OCI-LY3 (cell line): ENCODE measurements around the gene MYO1G.
A peak's percentile ranks its signal among the peaks of the same experiment; 100 is the strongest.

ENCODE experiments used
- H2AFZ ChIP-seq: fragments of 200-600, 300-600 bp; shearing (Covaris generic); 2 replicates; pipeline ENCODE4 v1.6.0; 2014; ENCODE audit warnings: antibody characterized with exemption, low read depth, low read length
- H3K27ac ChIP-seq: fragments of 200-600, 300-600 bp; sonication (generic); 2 replicates; pipeline ENCODE4 v1.5.1; 2014; ENCODE audit warnings: mild to moderate bottlenecking, low read length, moderate library complexity, mixed read lengths
- H3K27me3 ChIP-seq: fragments of 200-600, 300-600 bp; sonication (generic); 2 replicates; pipeline ENCODE4 v1.6.1; 2014; ENCODE audit warnings: low read depth, low read length, mixed read lengths
- H3K36me3 ChIP-seq: fragments of 200-600, 300-600 bp; sonication (generic); replicated peaks from 2 replicates; pipeline ENCODE3; 2014; ENCODE audit warnings: low read depth, low read length, mixed read lengths
- H3K4me1 ChIP-seq: fragments of 300-600, 200-600 bp; sonication (generic); 2 replicates; pipeline ENCODE4 v1.6.1; 2014; ENCODE audit warnings: low read length, mixed read lengths
- H3K4me2 ChIP-seq: fragments of 200-600, 300-600 bp; sonication (generic); 2 replicates; pipeline ENCODE4 v1.6.1; 2014; ENCODE audit warnings: low read length, mixed read lengths
- H3K4me3 ChIP-seq: fragments of 300-600, 200-600 bp; sonication (generic); 2 replicates; pipeline ENCODE4 v1.5.1; 2014; ENCODE audit warnings: antibody characterized with exemption, mild to moderate bottlenecking, low read length, moderate library complexity
- H3K79me2 ChIP-seq: fragments of 300-600, 200-600 bp; shearing (Covaris generic); 2 replicates; pipeline ENCODE4 v1.6.1; 2014; ENCODE audit warnings: mild to moderate bottlenecking, low read length, mixed read lengths
- H3K9ac ChIP-seq: fragments of 300-600, 200-600 bp; shearing (Covaris generic); 2 replicates; pipeline ENCODE4 v1.6.0; 2014; ENCODE audit warnings: mild to moderate bottlenecking, low read length, moderate library complexity
- H3K9me3 ChIP-seq: fragments of 200-600, 300-600 bp; shearing (Covaris generic); 2 replicates; pipeline ENCODE4 v1.6.1; 2014; ENCODE audit warnings: low read length, mixed read lengths; ENCODE audit not compliant: insufficient read depth
- H4K20me1 ChIP-seq: fragments of 200-600, 300-600 bp; sonication (generic); 2 replicates; pipeline ENCODE4 v1.6.1; 2016; ENCODE audit warnings: low read length, mixed read lengths; ENCODE audit not compliant: insufficient read depth
- CTCF ChIP-seq: fragments of 200-600, 300-600 bp; sonication (generic); IDR thresholded peaks from 2 replicates; pipeline ENCODE4 v1.5.1; 2014; ENCODE audit warnings: antibody characterized with exemption, low read length, low read depth
- EZH2phosphoT487 ChIP-seq: fragments of 200-600 bp; shearing (Covaris generic); IDR thresholded peaks from 2 replicates; pipeline ENCODE4 v1.6.1; 2018; ENCODE audit warnings: antibody characterized with exemption, mixed run types, low read depth

Gene MYO1G

GRCh38 chr7:45001826-45002225 lies 23.0 kb upstream of the MYO1G start:
- H3K4me3 ChIP-seq, result peak overlapping the region; percentile 96
- TF ChIP-seq CTCF (no peak), EZH2phosphoT487 (no peak)
- 0 out of 2 replicates have a peak overlapping the region, but pooled peaks have one; percentile 71 for H3K9ac ChIP-seq

GRCh38 chr7:45001138-45001694 lies 22.4 kb upstream of the MYO1G start:
- H3K79me2 ChIP-seq, result peaks cover 37% of the 10 kb centered on the region
- H3K27ac ChIP-seq, result no peak overlapping the region
- H3K27me3 ChIP-seq, result no peaks in the 10 kb centered on the region
- H3K36me3 ChIP-seq, result no peaks in the 10 kb centered on the region
- H2AFZ ChIP-seq, result no peak overlapping the region
- no peak for TF ChIP-seq CTCF
- no peak for TF ChIP-seq EZH2phosphoT487
- H3K9ac ChIP-seq, result peak overlapping the region; percentile 71
- peak overlapping the region; percentile 80 for H3K4me2 ChIP-seq
- H3K4me3 ChIP-seq, result peak overlapping the region; percentile 96
- peaks cover 23% of the 10 kb centered on the region for H4K20me1 ChIP-seq
- no peaks in the 10 kb centered on the region for H3K9me3 ChIP-seq
- H3K4me1 ChIP-seq, result peaks cover 15% of the 10 kb centered on the region

More at GRCh38 chr7:45001826-45002225, 23.0 kb upstream of the MYO1G start:
- Histone ChIP-seq H2AFZ (no peak overlapping the region), H3K9me3 (no peaks in the 10 kb centered on the region), H3K4me1 (peaks cover 11% of the 10 kb centered on the region), H3K27me3 (no peaks in the 10 kb centered on the region), H3K27ac (no peak overlapping the region), H3K79me2 (peaks cover 37% of the 10 kb centered on the region), H4K20me1 (peaks cover 23% of the 10 kb centered on the region), H3K36me3 (no peaks in the 10 kb centered on the region), H3K4me2 (peak overlapping the region; percentile 80)

- Histone ChIP-seq H3K4me1 (peaks cover 23% of the 10 kb centered on the region), H3K9me3 (no peaks in the 10 kb centered on the region), H2AFZ (peak within 1 kb of the TSS; percentile 98), H4K20me1 (peaks cover 17% of the 10 kb centered on the region), H3K4me3 (peak within 1 kb of the TSS; percentile 96), H3K9ac (peak within 1 kb of the TSS; percentile 94), H3K79me2 (peaks cover 37% of the 10 kb centered on the region), H3K4me2 (peak within 1 kb of the TSS; percentile 93), H3K36me3 (no peaks in the 10 kb centered on the region), H3K27ac (peak within 1 kb of the TSS; percentile 74), H3K27me3 (no peaks in the 10 kb centered on the region)
- TF ChIP-seq CTCF (no peak), EZH2phosphoT487 (no peak)
Measured at GRCh38 chr7:45000093-45001032, 21.5 kb upstream of the MYO1G start, which contains the start of gene CCM2. TSS of gene CCM2 (plus strand) at chr7:45000201. CDS start at chr7:45000334, 133 bp downstream.
